Measurements from ENCODE around the gene CELF5.

CELF5 gene

GRCh38 chr19:3268326-3268725, 43.9 kb downstream of the CELF5 start:
- no peak for TF ChIP-seq CTCF (IDR thresholded peaks at IDR 0.05; ENCODE audit: extremely low read depth, missing control alignments)
- no peak for DNase-seq (ENCODE audit: low spot score)

GRCh38 chr19:3268763-3269162, 44.3 kb downstream of the CELF5 start:
- no peak for DNase-seq (ENCODE audit: low spot score)
- TF ChIP-seq CTCF (IDR thresholded peaks at IDR 0.05; ENCODE audit: extremely low read depth, missing control alignments): no peak

GRCh38 chr19:3269916-3270671, 45.6 kb downstream of the CELF5 start:
- no peak for DNase-seq (ENCODE audit: low spot score)
- TF ChIP-seq CTCF (IDR thresholded peaks at IDR 0.05; ENCODE audit: extremely low read depth, missing control alignments): no peak

DNA sequence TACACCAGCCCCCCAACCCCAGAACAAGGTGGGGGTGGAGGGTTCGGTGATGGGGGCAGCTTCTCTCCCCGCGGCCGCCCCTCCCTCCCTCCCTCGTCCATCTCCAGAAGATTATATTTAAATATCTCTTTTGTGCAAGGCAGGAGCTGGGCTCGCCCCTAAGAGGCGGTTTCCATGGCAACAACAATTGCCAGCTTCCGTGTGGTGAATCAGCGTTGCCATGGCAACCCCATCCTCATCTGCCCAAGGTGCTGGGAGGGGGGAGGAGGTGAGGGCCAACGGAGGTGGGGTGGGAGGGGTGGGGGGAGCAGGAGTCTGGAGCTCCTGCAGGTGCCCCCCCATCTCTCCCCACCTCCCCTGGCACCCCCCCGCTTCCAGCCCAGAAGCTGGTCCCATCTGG, 46.4 kb downstream of the CELF5 start:
- no peak for DNase-seq (ENCODE audit: low spot score)
- TF ChIP-seq CTCF (IDR thresholded peaks at IDR 0.05; ENCODE audit: extremely low read depth, missing control alignments): no peak

GRCh38 chr19:3272401-3272931, 48.0 kb downstream of the CELF5 start:
- TF ChIP-seq CTCF (IDR thresholded peaks at IDR 0.05; ENCODE audit: extremely low read depth, missing control alignments): no peak
- no peak for DNase-seq (ENCODE audit: low spot score)

DNA sequence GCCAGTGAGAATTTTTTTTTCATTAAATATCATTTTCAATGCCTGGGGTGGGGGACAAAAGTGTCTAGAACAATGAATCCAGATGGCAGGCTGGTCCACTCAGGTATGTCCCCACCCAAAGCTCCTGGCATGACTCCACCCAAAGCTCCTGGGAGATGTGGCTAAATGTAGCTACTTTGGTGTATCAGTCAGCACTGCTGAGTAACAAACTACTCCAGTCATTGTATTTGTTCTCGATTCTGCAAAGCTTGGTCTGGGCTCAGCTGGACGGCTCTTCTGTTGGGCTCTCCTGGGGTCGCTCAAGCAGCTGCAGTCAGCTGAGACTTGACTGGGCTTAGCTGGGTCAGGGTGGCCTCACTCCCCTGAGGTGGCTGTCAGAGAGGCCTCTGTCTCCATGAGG, 48.5 kb downstream of the CELF5 start:
- DNase-seq (ENCODE audit: low spot score): no peak
- no peak for TF ChIP-seq CTCF (IDR thresholded peaks at IDR 0.05; ENCODE audit: extremely low read depth, missing control alignments)

- no peak for TF ChIP-seq CTCF (IDR thresholded peaks at IDR 0.05; ENCODE audit: extremely low read depth, missing control alignments)
- DNase-seq (ENCODE audit: low spot score): no peak
Measured at GRCh38 chr19:3274245-3274941, 49.9 kb downstream of the CELF5 start.

Measured in GM20000 (cell line).